ENCODE results near the gene SEZ6.

GRCh38 chr17:29032013-29032856 lies 26.4 kb upstream of the SEZ6 start:
- TF ChIP-seq CTCF (IDR thresholded peaks at IDR 0.05) (no peak), POLR2A (IDR thresholded peaks at IDR 0.05) (no peak), POLR2AphosphoS5 (IDR thresholded peaks at IDR 0.05) (no peak), EP300 (IDR thresholded peaks at IDR 0.05) (no peak)
